ENCODE data around the gene PRIM1.

GRCh38 chr12:56688129-56688845 is 63.8 kb downstream of the PRIM1 start, which contains the start of gene PTGES3:
- TF ChIP-seq CTCF (IDR thresholded peaks at IDR 0.05) = no peak
- TF ChIP-seq POLR2A (IDR thresholded peaks at IDR 0.05) = peak in 1 of 2 donors; percentile 91
